Measurements from ENCODE around the gene LGR6. TPM values are rescaled to one million over a fixed set of nuclear protein-coding genes. Genes with fewer than 3 reads are reported as not detected.

LGR6 gene
- total and polyA plus RNA-seq, 3 donors from 2014 or later = 8.1 to 18.4 (median 8.3) TPM

GRCh38 chr1:202365092-202365815 is 171.7 kb downstream of the LGR6 start:
- H3K4me1 ChIP-seq = no peaks in the 10 kb centered on the region
- H3K27me3 ChIP-seq = no peaks in the 10 kb centered on the region
- H3K27ac ChIP-seq = no peak overlapping the region
- WGBS, 2 donors = 79 to 82% methylated on average over 4 of the region's 4 CpGs
- no peaks in the 10 kb centered on the region for H3K9me3 ChIP-seq
- intact Hi-C loops (cut with DNase I; ENCODE audit: low total_unique reads) = no loop called here
- H3K4me3 ChIP-seq = no peak overlapping the region
- no peak for TF ChIP-seq CTCF (IDR thresholded peaks at IDR 0.05)
- TF ChIP-seq POLR2A (IDR thresholded peaks at IDR 0.05) = no peak
- no peaks in the 10 kb centered on the region for H3K36me3 ChIP-seq (ENCODE audit: low read depth, missing control alignments)
- DNase-seq = no peak

GRCh38 chr1:202367271-202367670 is 173.7 kb downstream of the LGR6 start:
- Histone ChIP-seq H3K27ac (no peak overlapping the region), H3K27me3 (no peaks in the 10 kb centered on the region), H3K36me3 (ENCODE audit: low read depth, missing control alignments) (no peaks in the 10 kb centered on the region), H3K9me3 (no peaks in the 10 kb centered on the region), H3K4me1 (no peaks in the 10 kb centered on the region), H3K4me3 (no peak overlapping the region)
- intact Hi-C loops (cut with DNase I; ENCODE audit: low total_unique reads) = no loop called here
- no peak for DNase-seq
- no peak for TF ChIP-seq CTCF (IDR thresholded peaks at IDR 0.05)
- TF ChIP-seq POLR2A (IDR thresholded peaks at IDR 0.05) = no peak
- whole genome bisulfite sequencing, 2 donors = 94 to 100% methylated on average over 1 of the region's 1 CpG

Other genes with a start within 250 kb of the LGR6 start
- 10 to 100 TPM; 31.4 to 46.3 TPM for gene LMOD1, start 247.3 kb upstream of the LGR6 start, total RNA-seq
- gene LMOD1, start 247.3 kb upstream of the LGR6 start, polyA plus RNA-seq (ENCODE audit: insufficient read depth, low read depth, low replicate concordance) = 39.4 TPM
- 10 to 100 TPM; 22.7 to 24.7 TPM for gene TIMM17A, start 238.3 kb upstream of the LGR6 start, total RNA-seq
- gene TIMM17A, start 238.3 kb upstream of the LGR6 start, polyA plus RNA-seq (ENCODE audit: insufficient read depth, low read depth, low replicate concordance) = 42.5 TPM
- gene RNPEP, start 211.2 kb upstream of the LGR6 start, total RNA-seq = 10 to 100 TPM; 55.4 to 58.1 TPM
- 60.4 TPM for gene RNPEP, start 211.2 kb upstream of the LGR6 start, polyA plus RNA-seq (ENCODE audit: insufficient read depth, low read depth, low replicate concordance)
- gene ELF3, start 183.2 kb upstream of the LGR6 start, total RNA-seq = under 1 TPM; 0.43 to 0.79 TPM
- 3.3 TPM for gene ELF3, start 183.2 kb upstream of the LGR6 start, polyA plus RNA-seq (ENCODE audit: insufficient read depth, low read depth, low replicate concordance)
- gene GPR37L1, start 70.9 kb upstream of the LGR6 start, total RNA-seq = 1 to 10 TPM in 1 of 2 donors, under 1 TPM in 1; 0.56 to 1.6 TPM
- 0.42 TPM for gene GPR37L1, start 70.9 kb upstream of the LGR6 start, polyA plus RNA-seq (ENCODE audit: insufficient read depth, low read depth, low replicate concordance)
- 10 to 100 TPM; 63.9 to 80.8 TPM for gene ARL8A, start 49.1 kb upstream of the LGR6 start, total RNA-seq
- 46.9 TPM for gene ARL8A, start 49.1 kb upstream of the LGR6 start, polyA plus RNA-seq (ENCODE audit: insufficient read depth, low read depth, low replicate concordance)
- 100 to 1,000 TPM in 1 of 2 donors, 10 to 100 TPM in 1; 84.1 to 119 TPM for gene PTPN7, start 33.2 kb upstream of the LGR6 start, total RNA-seq
- 43.0 TPM for gene PTPN7, start 33.2 kb upstream of the LGR6 start, polyA plus RNA-seq (ENCODE audit: insufficient read depth, low read depth, low replicate concordance)
- gene UBE2T, start 148.1 kb downstream of the LGR6 start, total RNA-seq = 10 to 100 TPM; 29.9 to 43.9 TPM
- 49.0 TPM for gene UBE2T, start 148.1 kb downstream of the LGR6 start, polyA plus RNA-seq (ENCODE audit: insufficient read depth, low read depth, low replicate concordance)
- 10 to 100 TPM; 54.6 to 61.2 TPM for gene PPP1R12B, start 154.9 kb downstream of the LGR6 start, total RNA-seq
- gene PPP1R12B, start 154.9 kb downstream of the LGR6 start, polyA plus RNA-seq (ENCODE audit: insufficient read depth, low read depth, low replicate concordance) = 32.6 TPM

Measured in testis (tissue), 3 donors.